HG03378 (cell line): ENCODE results near the gene DNAAF1.
A peak's percentile ranks its signal among the peaks of the same experiment; 100 is the strongest.

Experiments
- ATAC-seq: cut with Tn5 transposase; IDR thresholded peaks from one replicate; pipeline ENCODE4 v1.9.1; 2021; ENCODE audit warnings: mild to moderate bottlenecking, moderate library complexity; ENCODE audit not compliant: unreplicated experiment

The DNAAF1 gene

DNA sequence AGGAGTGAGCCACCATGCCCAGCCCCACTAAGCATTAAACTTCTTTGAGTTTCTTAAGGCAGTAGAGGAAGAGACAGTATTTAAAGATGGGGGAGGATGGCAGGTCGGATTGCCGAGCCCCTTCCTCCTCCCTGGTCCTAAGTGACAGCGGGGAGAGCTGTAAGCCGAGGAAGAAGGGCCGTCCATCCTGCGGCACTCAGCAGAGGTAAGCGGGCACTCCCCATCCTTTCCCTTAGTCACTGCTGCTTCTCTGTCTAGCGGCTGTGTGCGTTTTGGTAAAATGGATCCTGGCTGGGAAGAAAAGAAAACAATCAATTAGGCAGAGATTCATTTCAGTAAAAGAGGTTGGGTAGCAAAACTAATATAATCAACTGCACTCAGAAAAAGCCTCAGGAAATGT is 13.9 kb downstream of the DNAAF1 start:
- ATAC-seq: no peak

GRCh38 chr16:84159800-84160199 is 14.7 kb downstream of the DNAAF1 start:
- no peak for ATAC-seq

DNA sequence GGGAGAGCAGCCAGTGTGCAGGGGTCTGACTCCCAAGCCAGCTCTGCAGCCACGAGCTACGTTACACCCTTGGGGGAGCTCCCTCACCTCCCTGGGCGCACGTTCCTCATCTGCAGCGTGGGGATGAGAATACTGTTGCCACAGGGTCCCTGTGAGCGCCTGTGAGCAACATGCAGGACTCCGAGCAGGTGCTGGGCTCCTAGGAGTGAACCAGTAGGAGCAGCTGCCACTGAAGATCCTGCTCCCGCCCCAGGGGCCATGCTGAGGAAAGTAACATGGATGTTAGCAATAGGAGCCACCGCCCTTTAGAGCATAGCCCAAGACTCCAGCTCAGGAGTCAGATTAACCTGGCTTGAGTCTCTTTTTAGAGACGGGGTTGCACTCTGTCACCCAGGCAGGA is 15.9 kb downstream of the DNAAF1 start:
- no peak for ATAC-seq

GRCh38 chr16:84161801-84162200 is 16.7 kb downstream of the DNAAF1 start:
- no peak for ATAC-seq

GRCh38 chr16:84165746-84166145 is 20.6 kb downstream of the DNAAF1 start:
- no peak for ATAC-seq

- no peak for ATAC-seq
Measured at GRCh38 chr16:84166796-84167695, 21.9 kb downstream of the DNAAF1 start.

GRCh38 chr16:84169765-84170310 is 24.7 kb downstream of the DNAAF1 start:
- no peak for ATAC-seq

DNA sequence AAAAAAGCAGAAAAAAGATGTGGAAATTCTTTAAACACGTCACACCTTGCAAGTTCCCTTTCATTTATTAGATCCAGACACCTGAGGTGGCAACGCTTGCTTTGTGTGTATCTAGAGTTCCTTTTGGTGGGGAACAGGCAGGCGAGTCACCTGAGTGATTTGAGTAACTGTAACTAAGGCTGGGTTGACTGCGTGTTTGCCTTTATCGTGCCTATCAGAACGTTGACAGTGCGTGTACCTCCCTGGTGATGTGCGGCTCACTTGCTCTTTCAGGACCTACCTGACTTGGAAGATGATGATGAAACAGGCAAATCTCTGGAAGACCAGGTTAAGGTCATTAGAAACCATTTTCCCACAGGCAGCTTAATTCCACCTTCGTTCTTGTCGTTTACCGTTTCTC is 29.3 kb downstream of the DNAAF1 start:
- no peak for ATAC-seq

DNA sequence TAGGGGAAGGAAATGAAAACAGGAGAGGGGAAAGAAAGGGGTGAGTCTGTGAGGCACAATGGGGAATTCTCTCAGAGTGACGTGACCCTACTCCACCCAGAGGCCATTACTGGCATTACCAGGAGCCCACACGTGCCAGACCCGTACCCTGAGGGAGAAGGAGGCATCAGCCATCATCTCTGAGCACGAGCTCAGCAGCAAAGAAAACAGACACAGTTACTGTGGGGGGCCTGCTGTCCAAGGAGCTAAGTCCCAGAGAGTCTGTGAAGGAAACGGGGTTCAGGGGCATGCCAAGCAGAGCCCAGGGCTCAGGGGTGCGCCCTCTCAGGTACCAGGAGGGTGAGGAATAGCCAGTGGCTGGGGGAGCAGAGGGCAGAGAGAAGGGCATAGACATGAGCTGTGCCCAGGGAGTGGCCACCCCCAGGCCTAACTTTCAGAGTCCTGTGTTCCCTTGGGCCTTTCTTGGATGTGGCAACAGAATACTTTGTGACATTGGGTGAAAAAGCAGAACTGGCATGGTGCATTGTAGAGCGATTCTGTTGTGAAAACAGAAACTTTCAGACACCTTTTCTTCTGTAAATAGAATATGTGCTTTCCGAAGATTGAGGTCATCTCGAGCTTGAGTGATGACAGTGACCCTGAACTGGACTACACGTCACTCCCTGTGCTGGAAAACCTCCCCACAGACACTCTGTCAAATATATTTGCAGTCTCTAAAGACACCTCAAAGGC is 30.4 kb downstream of the DNAAF1 start:
- ATAC-seq: peak; percentile 53

GRCh38 chr16:84176192-84177053 is 31.3 kb downstream of the DNAAF1 start:
- no peak for ATAC-seq

- no peak for ATAC-seq
Measured at GRCh38 chr16:84177741-84178073, 32.6 kb downstream of the DNAAF1 start.

DNA sequence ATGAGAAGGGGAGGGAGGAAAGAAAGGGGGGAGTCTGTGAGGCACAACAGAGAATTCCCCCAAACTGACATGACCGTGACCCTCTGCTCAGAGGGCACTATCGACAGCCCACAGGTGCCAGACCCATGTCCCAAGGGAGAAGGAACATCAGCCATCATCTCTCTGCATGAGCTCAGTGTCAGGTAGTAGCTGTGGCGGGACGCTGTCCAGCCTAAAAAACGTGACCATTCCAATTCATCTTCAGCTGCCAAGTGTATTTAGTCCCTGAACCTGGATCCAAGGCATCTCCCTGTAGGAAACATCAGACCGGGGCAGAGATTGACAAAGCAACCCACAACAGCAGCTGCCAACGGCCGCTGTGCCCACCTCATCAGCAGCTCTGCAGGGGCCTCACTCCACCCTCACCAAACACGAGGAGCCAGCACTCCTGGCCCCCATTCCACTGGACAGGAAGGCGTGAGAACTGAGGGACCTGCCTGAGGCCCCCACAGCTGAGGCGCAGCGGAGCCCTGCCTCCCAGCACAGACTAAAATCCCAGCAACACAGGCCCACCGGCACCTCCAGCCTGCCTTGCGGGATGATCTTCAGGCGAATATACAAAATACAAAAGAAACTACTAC is 33.1 kb downstream of the DNAAF1 start:
- no peak for ATAC-seq

GRCh38 chr16:84178892-84179611 is 33.9 kb downstream of the DNAAF1 start:
- no peak for ATAC-seq

DNA sequence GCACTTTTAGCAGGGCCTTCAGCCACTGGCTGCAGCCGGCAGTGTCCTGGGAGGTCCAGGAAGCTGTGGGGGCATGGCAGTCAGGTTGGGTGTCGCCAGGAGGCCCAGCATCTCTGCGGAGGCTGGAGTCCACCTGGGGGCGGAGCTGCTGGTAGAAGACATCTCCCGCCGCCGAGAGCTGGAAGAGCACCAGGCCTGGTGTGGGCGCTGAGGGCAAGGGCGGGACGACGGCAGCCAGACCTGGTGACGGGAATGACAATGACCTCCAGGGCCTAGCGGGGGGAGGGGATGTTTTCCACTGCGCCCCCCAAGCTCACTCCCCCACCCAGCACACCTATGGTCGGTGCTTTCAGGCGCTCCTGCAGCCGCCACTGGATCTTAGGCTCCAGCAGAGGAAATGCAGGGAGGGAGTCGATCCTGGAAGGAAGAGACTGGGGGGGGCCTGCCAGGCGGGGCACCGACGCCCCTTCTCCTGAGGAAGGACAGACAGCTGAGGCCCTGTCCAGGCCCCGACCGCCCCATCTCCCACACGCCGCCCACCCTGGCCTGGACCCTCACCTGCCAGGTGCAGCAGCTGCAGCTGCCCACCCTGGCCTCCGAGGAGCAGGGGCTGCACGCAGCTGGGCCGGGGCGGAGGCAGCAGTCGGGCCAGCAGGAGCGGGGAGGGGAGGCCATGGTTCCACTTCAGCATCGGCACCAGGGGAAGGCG is 34.7 kb downstream of the DNAAF1 start:
- ATAC-seq: no peak

DNA sequence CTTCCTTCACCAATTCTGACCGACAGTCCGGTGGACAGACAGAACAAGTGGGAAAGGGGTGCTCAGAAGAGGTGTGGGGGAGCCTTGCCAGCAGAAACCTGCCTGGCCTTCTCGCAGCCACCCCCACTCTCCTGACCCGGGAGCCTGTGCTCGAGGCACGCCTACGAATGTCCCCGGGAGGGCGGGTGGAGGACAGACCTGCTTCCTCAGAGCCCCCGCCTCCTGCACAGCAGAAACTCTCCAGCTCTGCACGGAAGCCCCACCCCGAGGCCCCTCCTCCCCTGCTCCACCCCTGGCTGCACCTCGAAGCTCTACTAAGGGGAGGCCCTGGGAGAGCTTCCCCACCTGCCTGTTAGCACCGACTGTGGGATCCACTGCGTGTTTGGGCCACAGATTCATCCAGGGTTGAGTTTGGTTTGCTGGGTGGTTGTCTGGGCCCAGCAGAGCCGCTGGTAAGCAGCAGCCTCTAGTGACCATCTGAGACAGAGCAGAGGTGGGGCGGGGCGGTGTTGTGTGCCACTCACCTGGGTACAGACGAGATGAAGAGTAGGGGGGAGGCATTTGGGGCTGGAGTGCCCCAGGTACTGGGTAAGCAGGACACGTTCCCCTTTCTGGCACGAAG is 35.5 kb downstream of the DNAAF1 start:
- no peak for ATAC-seq

GRCh38 chr16:84181144-84181915 is 36.2 kb downstream of the DNAAF1 start:
- ATAC-seq: no peak

DNA sequence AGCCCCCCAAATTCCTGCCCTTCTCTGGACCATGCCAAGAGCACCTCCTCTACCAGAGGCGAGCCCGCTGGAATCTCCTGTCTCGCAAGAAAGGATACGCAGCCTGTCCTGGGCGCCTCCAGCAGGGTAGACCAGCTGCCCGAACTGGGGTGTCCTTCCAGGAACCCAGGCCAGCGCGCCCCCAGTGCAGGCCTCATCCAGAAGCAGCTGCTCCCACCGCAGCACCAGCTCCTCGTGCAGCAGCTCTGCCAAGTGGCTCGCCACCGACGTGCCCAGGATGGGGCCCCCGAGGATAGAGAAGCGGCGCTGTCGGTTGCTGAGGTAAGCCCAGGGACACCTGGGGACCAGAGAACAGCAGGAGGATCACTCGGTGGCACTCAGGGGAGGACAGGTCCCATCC is 37.0 kb downstream of the DNAAF1 start:
- no peak for ATAC-seq
